HG02943 (cell line): ENCODE data around the gene SCG3.

Experiments used
- ATAC-seq: cut with Tn5 transposase; IDR thresholded peaks from one replicate; pipeline ENCODE4 v1.9.1; 2021; ENCODE audit warnings: mild to moderate bottlenecking, low read depth, moderate library complexity; ENCODE audit not compliant: unreplicated experiment

Gene SCG3

DNA sequence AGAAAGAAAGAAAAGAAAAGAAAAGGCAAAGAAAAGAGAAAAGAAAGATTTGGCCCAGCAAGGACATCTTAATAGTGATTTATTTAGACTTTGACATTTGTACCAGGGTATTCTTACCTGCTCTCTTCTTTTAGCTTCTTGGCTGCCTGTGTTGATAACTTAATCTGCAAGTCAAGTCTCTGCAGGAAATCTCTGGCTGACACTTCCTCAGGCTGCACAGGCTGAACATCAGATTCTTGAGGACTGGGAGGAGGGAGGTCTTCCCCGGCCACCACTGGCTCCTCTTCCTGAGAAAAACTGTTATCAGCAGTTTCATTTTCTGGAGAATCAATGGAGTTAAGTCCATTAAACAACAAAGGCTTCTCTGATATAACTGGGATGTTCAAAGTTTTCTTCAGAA lies 43.4 kb downstream of the SCG3 start:
- no peak for ATAC-seq

DNA sequence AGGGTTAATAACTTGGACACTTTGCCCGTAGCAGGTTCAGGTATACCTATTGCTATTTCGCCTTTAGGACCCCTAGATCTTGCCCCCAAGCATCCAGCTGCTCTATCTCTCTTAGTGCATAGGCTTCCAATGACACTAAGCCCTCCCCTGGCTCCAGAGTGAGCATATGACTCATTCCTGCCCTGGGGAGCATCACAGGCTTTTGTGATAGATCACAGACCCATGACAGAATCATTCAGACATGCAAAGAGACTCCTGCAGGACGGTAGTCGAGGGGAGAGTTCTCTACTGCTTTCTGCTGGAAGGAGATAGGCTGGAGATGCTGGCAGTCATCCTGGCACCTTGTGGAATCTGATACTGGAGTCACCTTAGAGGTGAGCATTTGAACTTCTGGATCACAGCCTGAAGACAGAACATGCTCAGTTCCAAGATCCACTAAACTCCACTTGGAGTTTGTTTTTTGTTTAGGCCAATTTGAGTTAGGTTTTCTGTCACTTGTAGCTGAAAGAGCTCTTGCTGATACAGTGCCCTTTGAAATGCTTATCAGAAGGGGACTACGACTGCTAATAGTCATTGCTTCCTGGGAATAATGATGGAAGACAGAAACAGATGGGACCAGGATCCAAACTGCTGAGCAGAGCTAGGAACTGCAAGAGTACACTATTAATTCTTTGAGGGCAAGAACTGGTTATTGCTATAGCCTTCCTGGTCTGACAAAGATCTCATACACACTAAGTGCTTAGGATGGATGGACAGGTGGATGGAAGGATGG lies 45.2 kb downstream of the SCG3 start:
- peak; percentile 71 for ATAC-seq

DNA sequence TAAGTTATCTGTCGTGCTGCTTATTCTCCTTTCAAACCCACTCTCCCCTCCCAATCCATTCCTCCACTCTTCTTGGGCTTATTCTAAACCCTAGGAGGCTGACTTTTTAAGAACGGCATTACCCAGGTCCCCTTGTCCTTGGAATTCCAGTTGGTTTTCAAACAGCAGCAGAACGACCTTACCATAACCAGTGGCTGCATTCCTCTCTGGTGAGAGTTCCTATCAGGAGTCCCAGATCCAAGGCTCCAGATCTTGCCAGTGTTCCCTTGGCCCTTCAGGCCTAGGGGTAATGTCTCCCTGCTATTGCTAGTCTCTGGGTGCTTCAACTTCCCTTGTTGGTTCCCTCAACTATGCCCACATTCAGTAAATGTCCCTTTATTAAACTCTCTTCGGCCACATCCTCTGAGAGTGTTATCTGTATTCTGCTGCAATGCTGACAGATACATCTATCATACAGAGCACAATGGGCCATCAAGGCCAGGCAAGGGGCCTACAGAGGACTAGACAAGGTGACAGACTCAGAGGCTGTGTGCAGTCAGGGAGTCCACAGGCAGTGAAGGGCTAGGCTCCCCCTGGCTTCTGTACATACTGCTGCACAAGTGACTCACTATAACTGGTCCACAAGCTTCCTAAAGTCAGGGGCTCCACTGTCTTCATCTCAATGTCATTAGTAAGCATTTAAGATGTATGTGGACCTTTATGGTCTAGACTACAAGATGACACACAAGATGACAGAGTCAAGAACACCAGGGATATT lies 46.0 kb downstream of the SCG3 start:
- ATAC-seq: no peak

DNA sequence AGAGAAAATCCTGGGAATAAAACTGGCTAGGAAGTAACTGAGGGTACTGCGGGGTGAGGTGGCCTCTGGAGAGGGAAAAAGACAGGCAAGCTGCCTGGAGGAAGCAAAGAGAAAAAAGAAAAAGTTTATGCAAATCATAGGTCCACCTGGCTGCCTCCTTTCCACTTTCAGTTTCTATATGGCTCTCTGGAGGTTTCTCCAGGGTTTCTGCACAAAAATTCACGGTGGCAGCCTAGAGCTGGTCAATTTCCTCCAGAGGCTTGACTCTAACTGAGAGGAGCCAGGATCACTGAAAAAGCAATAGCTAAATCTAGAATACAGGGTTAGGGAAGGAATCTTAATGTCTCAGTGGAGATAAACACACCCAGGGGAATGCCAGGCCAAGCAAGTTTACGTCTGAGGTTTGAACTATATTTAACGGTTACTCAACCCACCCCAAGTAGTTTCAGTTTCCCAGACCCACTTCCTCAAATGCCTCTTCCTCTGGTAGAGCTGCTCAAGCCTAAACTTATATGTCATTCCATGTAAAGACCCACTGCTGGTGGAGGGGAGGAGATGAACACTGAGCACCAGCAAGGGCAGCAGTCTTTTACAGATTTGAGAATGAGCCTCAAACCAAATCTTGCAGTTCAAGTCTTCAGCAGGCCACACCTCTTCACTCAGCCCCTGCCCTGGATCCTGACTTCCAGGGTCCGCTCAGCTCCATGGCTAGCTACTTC lies 50.4 kb downstream of the SCG3 start:
- ATAC-seq: peak; percentile 60

DNA sequence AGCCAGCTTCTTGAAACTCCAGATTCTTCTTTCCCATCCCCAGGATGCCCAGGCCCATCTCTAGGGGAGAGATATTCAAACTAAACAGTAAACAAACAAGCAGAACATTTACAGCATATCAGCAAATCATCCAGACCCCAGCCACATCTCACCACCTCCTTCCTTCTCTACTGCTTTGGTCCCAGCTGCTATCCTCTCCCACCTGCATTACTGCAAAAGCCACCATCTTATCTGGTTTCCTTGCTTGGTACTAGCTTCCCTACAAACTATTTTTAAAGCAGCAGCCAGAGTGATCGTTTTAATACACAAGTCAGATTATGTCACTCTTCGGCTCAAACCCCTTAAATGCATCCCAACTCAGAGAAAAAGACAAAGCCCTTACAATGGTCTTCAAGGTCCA lies 51.3 kb downstream of the SCG3 start:
- ATAC-seq: no peak

DNA sequence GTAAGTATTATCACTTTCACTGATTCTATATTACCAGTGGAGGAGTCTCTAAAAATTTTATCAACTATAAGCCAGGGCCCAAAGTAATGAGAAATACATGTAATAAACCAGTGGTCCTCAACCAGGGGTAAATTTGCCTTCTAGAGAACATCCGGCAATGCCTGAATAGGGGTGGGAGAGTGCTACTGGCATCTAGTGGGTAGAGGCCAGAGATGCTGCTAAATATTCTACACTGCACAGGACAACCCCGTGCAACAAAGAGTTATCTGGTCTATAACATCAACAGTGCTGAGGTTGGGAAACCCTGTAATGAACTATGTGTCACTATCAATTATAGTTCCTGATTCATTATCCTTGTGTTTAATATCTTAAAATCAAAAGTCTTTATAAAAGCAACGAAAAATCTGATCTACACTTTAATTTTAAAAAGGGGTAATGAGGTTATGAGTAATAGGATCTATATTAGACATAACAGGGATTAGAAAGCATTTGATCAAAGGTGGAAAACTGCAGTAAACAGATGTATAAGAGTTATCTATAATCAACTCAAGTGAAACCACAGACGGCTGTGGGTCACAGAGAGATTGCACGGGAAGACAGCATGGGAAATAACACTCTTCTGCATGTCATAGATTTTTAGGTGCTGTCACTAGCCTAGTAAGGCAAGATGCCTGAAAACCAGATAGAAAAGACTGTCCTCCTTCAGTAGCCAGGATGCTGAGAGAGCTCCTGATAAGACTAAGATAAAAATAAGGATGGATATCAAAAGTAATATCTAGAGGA lies 54.1 kb downstream of the SCG3 start:
- ATAC-seq: no peak

DNA sequence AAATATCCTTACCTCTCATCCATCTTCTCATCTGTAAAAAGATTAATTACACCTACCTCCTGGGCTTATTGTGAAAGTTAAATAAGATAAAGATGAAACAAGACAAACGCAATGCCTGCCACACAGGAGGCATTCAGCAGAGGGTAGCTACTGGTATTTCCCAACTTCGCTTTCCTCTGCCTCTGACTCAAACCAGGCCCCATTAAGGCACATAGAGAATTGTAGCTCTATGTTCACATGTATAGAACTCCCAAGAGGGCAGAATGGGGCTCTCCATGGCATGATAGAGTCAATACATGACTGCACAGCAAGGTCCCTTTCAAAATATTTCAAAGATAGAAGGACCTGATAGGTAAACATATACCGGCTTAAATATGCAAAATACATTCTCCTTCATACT lies 54.8 kb downstream of the SCG3 start:
- ATAC-seq: no peak

DNA sequence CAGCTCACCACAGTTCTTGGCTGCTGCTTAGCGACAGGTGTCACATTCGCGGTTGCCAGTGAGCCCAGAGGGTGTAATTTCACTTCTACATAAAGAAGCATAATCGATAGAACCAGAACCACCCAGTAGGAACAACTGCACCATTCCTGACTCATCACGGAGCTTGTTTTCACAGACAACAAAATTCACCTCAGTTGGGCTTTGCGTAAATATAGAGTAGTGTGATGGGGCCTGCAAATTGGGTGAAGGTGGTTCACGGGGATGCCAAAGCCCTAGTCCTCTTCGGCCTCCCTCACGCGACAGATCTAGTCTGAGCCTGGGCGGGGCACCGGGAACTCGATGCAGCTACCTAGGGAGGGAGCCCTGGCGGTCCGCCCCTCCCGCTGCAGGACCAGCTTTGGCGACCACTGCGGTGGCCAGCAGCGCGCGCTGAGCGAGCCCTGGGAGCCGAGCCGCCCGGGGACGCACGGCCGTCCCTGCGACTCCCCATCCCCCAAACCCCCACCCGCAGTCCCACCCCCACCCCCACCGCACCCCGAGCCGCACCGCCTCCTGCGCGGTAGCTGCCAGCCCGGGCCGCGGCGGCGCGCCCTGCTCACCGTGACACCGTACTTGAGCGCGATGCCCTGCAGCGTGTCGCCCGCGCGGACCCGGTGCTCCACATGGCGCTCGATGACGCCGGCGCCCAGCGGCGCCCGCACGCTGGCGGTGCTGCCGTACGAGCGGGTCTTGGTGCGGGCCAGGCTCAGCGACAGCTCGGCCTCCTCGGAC lies 55.6 kb downstream of the SCG3 start:
- ATAC-seq: peak; percentile 40

DNA sequence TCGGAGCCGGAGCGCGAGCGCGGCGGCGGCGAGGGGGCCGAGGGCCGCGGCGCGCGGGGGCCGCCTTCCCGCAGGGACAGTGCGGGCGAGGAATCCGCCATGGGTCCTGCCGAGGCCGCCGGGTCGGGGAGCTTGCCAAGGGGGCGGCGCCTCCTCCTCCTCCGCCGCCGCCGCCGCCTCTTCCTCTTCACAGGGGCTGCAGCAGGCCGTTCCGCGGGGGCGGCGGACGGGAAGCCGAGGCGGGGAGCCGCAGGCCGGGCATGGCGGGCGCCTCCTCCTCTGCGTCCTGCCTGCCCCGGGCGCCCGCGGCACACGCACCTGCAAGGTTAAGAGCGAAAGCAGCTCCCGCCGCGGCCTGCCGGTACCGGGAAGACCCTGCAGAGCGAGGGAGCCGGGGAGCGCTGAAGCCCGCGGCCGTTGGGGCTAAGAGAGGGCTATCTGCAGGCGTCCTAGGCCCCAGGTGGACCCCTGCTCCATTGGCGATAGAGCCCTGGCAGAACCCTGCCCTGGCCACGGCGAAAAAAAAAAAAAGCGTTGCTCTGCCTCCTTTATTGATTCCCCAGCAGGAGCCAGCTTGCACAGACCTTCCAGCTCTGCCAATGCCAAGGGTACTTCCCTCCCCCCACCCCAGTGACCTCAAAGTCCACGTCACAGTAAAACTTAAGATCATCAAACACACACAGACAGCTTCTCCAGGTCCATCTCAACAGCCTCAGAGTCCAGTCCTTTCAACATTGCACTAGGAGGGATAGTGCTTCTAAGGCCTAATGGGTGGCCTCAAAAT lies 56.4 kb downstream of the SCG3 start, which contains the start of gene LYSMD2:
TSS of gene LYSMD2 (minus strand) at position 134 of the 784 bp plus-strand sequence. CDS start at position 101, 33 bp downstream.
- peak; percentile 44 for ATAC-seq

DNA sequence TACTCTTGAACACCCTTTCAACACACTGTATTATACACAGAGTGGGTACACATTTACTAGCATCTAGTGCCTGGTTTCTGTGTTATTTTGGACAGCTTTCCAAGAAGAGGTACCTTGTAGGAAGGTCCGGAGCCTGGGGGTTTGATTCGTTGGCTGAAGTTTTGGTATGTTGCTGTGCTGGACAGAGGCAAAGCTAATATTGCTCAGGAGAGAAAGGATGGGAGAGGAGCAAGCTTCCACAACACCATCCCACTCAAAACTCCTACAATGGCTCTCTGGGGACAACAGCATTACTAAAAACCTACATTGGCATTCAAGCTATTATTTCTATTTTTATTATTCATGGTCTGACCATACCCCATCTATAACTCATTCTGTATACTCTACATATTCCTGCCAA lies 57.2 kb downstream of the SCG3 start:
- no peak for ATAC-seq

DNA sequence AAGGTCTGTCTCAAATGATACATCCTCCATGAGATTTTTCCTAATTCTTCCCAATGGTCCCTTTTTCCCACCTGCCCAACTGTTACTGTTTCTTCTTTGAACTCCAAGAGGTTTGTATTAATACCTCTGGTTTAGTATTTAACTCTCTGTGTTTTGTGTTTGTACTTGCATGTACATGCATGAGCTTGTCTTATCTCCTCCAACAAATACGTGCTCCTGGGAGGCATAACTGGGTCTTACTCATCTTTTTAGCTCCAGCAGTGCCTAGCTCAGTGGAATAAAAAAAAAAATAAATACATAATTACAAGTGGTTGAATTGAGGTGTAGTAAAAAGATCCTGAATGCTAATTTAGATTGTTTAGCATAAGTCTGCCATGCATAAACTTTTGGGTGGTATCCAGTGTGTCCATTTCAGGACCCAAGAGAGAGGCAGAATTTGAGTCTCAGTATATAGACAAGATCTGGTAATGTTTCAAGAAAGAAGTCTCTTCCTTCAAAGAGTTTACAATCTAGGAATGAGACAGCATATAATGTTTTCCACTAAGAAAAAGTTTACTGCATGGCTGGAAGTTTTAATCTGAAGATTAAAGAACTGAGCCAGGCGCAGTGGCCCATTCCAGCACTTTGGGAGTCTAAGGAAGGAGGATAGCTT lies 57.9 kb downstream of the SCG3 start:
- ATAC-seq: no peak

DNA sequence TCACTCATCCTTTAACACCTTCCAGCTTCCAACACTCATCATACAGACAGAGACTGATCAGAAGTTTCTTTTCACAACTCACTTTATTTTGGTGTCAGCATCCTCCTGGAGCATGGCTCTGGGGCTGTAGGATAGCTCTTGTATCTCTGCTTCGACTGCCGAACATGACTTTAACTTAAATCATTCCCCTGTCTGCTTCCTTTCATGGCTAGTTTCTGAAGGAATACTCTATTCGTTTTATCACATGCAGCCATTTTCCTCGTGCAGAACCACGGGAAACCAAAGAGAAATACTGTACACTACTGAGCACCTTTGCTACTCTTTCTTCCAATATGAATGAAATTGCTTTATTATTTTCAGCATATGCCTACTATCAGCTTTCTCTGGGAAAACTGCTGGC lies 68.0 kb downstream of the SCG3 start:
- no peak for ATAC-seq

DNA sequence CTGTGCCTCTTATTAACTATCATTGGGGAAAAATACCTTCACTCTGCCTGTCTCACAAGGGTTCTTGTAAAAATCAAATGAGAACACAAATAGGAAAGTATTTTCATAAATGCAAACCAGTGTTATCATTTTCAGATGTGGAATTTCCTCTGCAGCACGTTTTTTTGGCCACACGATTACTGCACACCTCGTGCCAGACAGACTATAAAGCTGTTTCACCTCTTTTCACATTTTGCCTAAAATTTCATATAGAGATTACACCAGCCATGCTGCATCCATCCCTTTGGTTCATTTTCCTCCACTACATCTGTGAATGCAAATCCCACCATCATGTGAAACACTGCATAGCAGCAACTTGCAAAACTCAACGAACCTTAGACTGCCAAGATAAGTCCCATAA lies 68.9 kb downstream of the SCG3 start:
- no peak for ATAC-seq

DNA sequence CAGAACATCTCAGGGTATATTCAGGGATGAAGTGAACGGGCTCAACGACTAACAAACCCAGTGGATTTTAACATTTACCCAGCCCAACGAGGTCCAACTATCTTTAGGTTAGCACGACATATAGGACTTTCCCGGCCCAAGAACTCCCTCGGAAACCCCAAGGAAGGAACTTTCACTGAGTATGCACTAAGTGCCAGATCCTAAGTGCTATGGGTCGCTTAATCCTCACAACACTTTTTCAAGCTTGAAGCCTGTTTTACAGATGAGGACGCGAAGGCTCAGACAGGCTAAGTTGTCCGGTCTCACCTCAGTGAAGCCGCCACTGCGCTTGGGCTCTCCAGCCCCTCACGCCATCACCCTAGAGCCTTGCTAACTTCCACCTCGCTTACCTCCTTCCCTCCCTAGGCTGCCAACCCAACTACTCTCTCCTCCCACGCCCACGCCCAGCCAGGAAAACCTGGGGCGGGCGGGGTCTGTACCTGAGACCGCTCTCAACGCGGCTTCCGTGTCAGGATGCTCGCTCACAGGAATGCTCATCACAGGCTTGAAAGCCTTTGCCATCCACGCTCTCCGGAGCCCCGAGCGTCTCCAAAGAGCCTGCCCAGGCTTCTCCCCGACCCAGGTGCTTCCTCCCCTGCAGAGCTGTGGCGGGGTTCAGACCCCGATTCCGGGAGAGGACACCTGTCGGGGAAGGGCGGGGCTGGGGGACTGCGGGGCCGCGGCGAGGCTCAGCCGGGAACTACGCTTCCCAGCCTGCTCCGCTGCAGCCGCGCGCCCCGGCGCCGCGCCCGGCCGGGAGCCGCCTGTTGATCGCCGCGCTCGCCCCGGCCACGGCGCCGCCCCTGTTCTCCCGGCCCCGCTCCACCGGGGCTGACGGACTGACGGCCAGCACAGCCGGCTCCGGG lies 69.7 kb downstream of the SCG3 start, which contains the start of gene TMOD2:
TSS of gene TMOD2 (plus strand) at position 806 of the 905 bp plus-strand sequence. CDS start 14,845 bp downstream, outside the sequence.
- ATAC-seq: no peak

DNA sequence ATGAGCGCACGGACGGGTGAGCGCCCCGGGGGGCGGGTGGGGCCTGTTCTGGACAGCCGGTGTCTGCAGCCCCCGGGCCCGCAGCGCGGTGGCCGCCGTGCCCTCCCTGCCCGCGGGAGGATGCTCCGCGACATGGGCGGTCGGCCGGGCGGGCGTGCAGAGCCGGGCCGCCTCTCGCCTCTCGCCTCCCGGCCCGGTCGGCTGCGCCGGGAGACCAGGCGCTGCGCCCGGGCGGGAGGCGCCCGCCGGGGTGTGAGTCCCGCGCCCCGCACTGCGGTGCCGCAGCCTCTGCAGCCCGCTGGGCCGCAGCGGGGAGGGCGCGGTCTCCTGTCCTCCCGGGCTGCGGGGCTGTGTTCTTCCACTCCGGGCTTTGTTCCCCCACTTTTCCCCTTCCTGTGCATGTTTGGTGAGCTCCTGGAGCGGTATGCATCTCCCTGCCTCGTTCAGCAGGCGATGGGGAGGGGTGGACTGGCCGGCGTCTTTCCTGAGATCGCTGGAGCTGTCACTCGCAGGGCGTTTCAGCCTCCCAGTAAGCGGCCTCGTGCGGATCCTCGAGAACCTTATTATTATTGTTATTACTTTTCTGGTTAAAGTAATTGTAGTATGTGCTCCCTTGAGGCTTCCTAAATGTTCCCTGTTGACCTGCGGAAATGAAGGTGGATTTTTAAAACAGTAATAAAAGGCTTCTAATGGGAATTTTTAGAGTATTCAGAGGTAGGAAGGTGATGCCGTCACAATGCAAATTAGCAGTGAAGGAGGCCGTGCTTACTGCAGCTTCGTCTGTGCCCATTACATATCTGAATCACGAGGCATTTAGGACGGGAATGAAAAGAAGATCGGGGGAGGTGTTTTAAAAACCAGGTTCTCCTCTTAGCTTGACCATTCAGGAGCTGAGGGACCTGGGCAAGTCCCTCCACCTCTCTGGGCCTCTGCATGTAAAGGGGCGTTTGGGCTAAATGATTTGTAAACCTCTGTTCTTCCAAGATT lies 70.7 kb downstream of the SCG3 start:
- no peak for ATAC-seq

DNA sequence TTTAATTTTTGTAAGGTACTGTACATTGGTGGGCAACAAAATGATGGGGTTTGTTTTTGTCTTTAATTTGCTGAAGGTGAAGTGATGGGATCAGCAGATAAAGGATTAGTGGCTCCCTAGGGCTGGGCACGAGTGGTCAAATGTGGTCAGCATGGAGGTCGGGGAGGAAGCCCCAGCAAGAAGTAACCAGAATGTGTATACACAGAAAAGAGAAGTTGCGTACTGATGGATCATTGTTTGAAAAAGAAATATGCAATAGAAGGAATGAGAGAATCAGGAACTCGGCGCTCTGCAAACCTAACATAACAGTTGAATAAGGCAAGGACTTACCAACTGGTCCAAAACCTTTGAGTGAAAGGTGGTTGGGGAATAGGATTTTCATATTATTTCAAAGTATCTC lies 71.6 kb downstream of the SCG3 start:
- ATAC-seq: no peak
